Limb (tissue), 2 donors: ENCODE results near the gene HOXD8.

Experiments used
- DNase-seq, 2 donors: peaks; one replicate each; pipeline ENCODE4 v3.0.0-alpha.2; 2016; ENCODE audit errors: extremely low spot score in 2 of 2

The HOXD8 gene

DNA sequence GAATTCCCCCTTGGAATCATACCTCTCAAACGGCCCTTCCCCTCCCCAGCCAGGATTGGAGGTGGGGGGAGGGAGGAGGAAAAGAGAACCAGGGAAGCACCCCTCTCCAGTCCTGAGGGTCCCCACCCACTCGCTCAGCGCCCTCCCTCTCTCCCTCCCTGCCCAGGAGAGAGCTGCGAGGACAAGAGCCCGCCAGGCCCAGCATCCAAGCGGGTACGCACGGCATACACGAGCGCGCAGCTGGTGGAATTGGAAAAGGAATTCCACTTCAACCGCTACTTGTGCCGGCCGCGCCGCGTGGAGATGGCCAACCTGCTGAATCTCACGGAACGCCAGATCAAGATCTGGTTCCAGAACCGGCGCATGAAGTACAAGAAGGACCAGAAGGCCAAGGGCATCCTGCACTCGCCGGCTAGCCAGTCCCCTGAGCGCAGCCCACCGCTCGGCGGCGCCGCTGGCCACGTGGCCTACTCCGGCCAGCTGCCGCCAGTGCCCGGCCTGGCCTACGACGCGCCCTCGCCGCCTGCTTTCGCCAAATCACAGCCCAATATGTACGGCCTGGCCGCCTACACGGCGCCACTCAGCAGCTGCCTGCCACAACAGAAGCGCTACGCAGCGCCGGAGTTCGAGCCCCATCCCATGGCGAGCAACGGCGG, 42.0 kb downstream of the HOXD8 start:
- peak in 1 of 2 donors; percentile 70 for DNase-seq

DNA sequence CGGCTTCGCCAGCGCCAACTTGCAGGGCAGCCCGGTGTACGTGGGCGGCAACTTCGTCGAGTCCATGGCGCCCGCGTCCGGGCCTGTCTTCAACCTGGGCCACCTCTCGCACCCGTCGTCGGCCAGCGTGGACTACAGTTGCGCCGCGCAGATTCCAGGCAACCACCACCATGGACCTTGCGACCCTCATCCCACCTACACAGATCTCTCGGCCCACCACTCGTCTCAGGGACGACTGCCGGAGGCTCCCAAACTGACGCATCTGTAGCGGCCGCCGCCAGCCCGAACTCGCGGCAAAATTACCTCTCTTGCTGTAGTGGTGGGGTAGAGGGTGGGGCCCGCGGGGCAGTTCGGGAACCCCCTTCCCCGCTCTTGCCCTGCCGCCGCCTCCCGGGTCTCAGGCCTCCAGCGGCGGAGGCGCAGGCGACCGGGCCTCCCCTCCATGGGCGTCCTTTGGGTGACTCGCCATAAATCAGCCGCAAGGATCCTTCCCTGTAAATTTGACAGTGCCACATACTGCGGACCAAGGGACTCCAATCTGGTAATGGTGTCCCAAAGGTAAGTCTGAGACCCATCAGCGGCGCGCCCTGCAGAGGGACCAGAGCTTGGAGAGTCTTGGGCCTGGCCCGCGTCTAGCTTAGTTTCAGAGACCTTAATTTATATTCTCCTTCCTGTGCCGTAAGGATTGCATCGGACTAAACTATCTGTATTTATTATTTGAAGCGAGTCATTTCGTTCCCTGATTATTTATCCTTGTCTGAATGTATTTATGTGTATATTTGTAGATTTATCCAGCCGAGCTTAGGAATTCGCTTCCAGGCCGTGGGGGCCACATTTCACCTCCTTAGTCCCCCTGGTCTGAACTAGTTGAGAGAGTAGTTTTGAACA, 42.7 kb downstream of the HOXD8 start:
- DNase-seq, result no peak

DNA sequence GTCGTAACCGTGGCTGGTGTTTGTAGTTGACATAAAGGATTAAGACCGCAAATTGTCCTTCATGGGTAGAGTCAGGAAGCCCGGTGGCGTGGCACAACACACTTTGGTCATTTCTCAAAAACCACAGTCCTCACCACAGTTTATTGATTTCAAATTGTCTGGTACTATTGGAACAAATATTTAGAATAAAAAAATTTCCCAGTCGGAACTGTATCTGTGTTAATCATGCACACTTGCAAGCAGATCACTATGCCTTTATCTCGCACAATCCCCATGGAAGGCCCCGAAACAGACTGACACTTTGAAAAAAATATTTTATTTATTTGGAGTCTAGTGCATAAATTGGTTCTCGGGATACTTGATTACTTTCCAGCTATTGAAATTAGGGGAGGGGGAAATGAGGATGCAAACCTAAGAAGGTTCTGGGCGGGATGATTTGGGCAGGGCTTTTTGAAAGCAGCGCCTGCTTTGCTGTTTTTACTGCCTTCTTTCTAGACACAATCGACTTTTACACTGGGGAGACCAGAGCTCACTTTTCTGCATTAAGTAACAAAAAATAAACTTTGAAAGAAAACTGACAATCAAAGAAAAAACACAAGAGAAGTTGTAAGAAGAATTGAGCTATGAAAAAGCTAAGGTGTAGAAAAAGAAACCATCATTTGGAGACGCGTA, 43.5 kb downstream of the HOXD8 start:
- no peak for DNase-seq

DNA sequence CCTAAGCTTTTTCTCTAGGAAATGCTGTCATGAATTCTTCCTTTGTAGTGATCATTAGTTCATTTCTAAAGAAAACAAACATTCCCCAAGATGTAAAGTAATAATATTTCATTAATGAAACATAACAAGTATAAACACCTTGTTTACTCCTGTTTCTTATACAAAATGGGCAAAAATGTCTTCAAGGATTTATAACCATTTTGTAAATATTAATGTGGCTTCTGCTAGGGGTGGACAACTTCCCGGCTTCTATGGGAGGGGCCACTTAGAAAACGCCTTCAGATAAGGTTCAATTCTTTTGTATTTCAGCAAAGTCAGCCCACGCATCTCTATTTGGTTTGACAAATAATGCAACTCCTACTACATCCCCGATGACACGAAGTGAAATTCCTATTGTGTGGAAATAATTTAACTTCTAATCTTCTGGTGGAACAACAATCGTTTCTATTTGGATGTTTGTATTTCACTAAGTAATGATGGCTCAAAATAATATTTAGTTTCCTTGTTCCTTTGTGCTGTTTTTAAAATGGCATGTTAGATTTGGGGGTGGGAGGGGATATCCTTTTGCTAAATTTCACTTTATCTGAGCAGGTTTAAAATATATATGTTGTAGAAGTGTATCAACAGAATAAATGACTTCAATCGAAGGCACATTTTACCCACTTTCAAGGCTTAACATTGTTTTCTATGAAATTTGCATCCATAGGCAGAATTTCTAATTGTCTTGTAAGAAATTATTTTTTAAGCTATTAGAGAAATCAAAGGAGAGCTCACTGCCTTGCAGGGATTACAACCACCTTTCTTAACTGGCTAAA, 44.3 kb downstream of the HOXD8 start:
- no peak for DNase-seq

DNA sequence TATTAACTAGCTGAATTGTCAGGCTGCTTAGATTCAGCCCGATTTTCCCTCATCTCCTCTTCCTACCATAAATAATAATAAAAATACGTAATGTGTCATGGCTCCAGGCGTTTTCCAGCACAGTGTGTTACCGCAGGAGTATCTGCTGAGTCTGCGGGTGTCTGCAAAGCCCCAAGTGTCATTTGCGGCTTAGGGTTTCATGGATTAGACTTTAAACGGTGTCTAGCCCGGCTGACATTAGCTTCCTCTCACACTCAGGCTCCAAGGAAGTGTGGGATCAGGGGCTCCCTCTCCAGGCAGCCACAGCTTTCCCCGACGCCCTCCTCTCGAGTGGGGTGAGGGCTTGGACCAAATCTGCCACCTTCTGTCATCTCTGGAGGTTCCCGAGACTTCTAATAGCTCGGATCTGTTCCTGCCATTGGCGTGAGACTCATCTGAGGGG, 44.9 kb downstream of the HOXD8 start:
- peak in 1 of 2 donors; percentile 68 for DNase-seq

DNA sequence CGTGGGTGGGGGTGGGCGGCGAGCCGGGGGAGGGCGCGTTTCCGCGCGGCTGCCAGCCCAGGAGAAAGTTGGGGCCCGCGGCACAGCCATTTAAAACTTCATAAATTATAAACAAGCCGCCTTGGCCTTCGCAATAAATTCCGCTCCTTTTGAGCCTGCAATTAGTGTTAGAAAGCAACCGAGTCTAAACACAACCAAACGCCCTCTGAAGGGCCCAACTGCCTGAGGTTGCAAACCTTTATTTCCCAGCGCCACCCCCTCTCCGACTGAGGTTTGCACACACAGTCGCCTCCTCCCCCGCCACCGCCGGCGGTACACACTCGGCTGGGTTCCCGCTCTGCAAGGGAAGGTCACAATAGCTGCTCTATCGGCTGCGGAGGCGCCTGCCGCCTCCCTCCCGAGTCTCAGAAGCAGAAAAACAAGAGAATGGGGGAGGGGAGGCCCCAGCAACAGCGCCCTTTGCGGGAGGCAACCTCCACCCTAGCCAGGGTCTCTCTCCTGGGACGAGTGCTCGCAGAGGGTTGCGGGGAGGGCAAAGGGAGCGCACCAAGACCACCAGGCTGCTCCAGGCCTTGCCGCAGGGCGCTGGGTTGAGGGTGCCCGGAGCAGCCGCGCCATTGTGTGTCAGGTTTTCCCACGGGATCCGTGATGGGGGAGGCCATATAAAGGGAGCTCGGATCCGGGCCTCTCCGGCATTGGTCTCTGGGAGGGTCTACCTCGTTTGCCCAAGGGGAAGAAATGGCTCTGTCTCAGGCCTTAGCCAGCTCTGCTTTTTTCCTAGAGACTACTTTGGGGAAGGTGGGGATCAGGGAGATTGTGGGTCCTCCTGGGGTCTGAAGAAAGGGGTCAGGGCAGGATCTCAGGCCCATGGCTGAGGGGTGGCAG, 45.6 kb downstream of the HOXD8 start:
- peak in 1 of 2 donors; percentile 78 for DNase-seq

DNA sequence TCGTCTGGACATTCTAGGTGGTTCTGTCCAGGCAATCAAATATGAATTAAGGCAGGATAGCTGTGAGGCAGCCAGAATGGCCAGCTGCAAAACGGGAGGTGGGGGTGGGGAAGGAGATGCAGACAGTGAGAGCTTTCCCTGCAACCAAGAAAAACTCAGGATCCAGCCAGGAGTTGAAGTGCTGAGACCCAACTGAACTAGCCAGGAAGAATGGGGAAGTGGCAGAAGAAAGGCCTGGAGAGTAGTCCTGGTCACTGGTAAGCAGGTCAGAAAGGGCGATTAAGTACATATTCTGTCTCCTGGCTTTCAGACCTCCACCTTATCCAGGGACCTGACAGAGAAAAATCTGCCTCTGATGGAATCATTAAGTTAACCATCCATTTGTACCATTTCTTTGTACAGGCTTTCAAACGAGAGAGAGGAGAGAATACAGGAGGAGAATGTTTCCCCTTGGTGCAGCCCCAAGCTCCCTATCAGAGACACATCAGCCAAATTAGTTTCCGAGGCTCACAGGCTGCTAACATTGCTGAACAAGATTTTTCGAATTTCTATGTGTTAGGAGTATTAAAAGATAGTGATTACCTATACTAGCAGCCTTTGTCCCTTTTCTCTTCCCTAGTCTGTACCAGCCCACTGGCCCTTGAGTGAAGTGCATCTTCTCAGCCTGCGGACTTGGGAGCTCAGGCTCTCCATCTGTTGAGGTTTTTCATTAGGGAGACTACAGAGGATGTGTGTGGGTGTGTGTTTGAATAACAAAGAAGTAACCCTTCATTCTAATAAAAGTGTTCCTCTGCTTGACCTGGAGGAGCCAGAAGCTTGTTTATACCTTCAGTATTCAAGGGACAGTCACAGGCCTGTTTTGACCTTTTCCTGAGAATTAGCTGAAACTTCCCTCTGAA, 46.5 kb downstream of the HOXD8 start:
- no peak for DNase-seq

DNA sequence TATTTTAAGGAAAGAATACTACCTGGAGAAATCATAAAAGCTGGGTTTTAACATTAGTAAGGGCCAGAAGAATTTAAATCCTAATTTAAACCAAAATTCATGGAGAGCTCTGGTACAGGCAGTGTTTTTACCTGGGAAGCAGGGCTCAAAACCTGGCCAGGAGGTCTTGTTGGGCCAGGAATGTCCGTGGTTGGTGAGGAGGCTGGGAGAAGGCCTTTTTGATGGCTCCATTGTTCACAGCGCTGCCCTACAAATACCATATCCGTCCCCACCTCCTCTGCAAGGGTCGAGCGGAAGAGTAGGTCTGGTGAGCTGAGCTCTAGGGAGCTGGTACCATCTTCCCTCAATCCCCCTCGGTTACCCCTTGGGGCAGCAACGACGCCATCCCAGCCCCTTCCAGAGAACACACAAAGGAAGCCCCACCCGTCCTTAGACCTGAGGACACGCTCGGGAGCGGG, 48.1 kb downstream of the HOXD8 start:
- DNase-seq, result no peak

DNA sequence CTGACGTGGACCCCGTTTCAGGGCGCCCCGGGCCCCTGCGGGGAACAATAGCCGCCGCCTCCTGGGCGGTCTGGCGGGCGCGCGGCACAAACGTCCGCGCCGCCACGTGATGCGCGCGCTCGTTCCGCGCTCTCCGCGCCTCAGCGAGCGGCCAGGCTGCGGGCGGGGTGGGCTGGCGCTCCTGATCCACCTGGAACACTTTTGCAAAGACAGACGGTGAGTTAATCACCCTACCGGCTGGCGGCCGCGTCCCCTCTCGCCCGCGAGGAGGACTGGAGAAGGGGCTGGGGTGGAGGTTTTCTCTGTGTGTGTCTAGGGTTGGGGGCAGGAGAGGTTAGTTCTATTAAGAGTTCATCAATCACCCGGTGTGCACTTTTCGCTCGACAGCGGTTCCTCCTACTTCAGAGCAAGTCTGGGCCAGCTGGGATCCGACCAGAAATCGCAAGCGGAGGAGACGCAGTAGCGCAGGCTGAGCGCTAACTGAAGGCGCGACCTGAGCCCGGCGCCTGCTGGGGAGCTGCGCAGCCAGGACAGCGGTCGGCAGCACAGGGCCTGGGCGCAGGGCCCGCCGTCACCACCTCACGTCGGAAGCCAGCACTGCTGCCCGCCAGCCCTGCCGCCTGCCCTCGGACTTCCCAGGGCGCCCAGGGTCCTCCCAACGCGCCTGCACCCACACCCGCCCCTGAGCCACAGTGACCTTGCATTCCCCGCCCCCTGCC, 48.7 kb downstream of the HOXD8 start:
- DNase-seq, result peak in 1 of 2 donors; percentile 74

DNA sequence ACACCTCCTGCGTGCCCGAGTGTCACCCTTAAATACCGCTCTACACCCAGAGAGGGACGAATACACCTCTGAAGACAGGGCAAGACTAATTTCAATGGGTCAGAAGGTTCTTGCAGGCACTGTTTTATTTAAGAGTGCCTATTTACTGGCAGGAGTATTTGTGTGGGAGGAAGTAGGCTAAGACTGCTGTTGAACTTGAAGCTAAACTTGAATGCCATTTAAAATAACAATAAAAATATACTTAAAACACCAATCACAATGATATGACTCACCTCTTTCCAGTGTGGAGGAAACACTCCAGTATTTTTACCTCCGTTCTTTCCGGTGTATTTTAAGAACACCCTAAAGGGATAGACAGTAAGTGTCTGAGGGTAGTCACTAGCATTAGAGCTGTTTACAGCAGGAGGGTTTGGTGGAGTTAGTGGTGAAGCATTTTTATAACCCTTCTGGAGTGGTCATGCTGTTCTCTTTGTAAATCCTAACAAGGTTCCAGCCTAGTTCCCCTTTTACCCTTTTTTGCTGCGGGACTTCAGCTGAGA, 49.3 kb downstream of the HOXD8 start:
- no peak for DNase-seq

DNA sequence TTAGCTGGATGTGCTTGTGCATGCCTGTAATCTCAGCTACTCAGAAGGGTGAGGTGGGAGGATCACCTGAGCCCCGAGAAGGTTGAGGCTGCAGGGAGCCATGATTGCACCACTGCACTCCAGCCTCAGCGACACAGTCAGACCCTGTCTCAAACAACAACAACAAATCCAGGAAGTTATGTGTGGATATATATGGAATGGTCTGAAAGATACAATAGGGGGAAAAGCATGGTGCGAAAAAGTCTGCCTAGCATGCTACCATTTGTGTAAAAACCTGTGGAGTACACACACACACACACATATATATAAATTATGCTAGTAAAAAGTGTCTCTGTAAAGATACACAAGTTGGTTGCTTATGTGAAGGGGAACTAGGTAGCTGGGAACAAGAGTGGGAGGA, 52.0 kb downstream of the HOXD8 start:
- DNase-seq, result no peak
